B cell (primary cell): ENCODE measurements around the gene CTIF.

Experiments
- CTCF ChIP-seq: fragments of 200-600 bp; IDR thresholded peaks from one replicate; pipeline ENCODE4 v1.8.0; 2022; ENCODE audit warnings: antibody characterized with exemption, mild to moderate bottlenecking
- EZH2 ChIP-seq: IDR thresholded peaks from 2 replicates; pipeline ENCODE4 v1.6.1; 2012; ENCODE audit warnings: borderline replicate concordance, low read depth, mild to moderate bottlenecking, moderate library complexity, low read length; ENCODE audit not compliant: insufficient read depth, poor library complexity, severe bottlenecking

GRCh38 chr18:48646976-48647375, 108.1 kb downstream of the CTIF start:
- TF ChIP-seq CTCF (no peak), EZH2 (no peak)
